Upper lobe of right lung (tissue), 1 donor: ENCODE results near the gene TENT4A. TPM values are rescaled to one million over a fixed set of nuclear protein-coding genes. Genes with fewer than 3 reads are reported as not detected.

Source experiments
- ATAC-seq: fragments of 200-7000 bp; cut with Tn5 transposase; one replicate; pipeline ENCODE4 v1.9.1; 2020; ENCODE audit warnings: mild to moderate bottlenecking, moderate library complexity
- DNase-seq: peaks from one replicate; pipeline ENCODE4 v3.0.0-alpha.2; 2020
- H3K27ac ChIP-seq: fragments of 200-600 bp; one replicate; pipeline ENCODE4 v1.8.0; 2022
- H3K27me3 ChIP-seq: fragments of 200-600 bp; one replicate; pipeline ENCODE4 v1.8.0; 2022; ENCODE audit warnings: mild to moderate bottlenecking
- H3K36me3 ChIP-seq: fragments of 200-600 bp; one replicate; pipeline ENCODE4 v1.8.0; 2022
- H3K4me1 ChIP-seq: fragments of 200-600 bp; one replicate; pipeline ENCODE4 v1.8.0; 2022
- H3K4me3 ChIP-seq: fragments of 200-600 bp; one replicate; pipeline ENCODE4 v1.8.0; 2022; ENCODE audit warnings: mild to moderate bottlenecking
- H3K9me3 ChIP-seq: fragments of 200-600 bp; one replicate; pipeline ENCODE4 v1.8.0; 2022
- CTCF ChIP-seq: fragments of 200-600 bp; IDR thresholded peaks from one replicate; pipeline ENCODE4 v1.8.0; 2022; ENCODE audit warnings: antibody characterized with exemption
- intact Hi-C: fragments of 100-400 bp; cut with DNase I; formaldehyde crosslinking; loops from one replicate; pipeline ENCODE4 v1.11.0; 2022
- total RNA-seq: library from RNA; stranded (reverse); fragmentation: NEBNext Ultra II Directional; extraction: Animal tissue kit (Norgen Biotek cat#: 25700); gene quantifications from one replicate; pipeline ENCODE4 v1.2.1, GENCODE V29; 2021
- donor health status: DM: no; HTN: yes; CAD: no; lungs with severe emphysema.

TENT4A gene
- total RNA-seq, 1 donor from 2014 or later = 19.9 TPM

GRCh38 chr5:6730807-6731206 lies 17.6 kb downstream of the TENT4A start:
- H3K27ac ChIP-seq = no peak overlapping the region
- intact Hi-C loops = no loop called here

GRCh38 chr5:6731465-6732237 lies 18.4 kb downstream of the TENT4A start:
- no peak for ATAC-seq
- Histone ChIP-seq H3K27ac (peak overlapping the region; percentile 65), H3K9me3 (no peaks in the 10 kb centered on the region), H3K4me3 (no peak overlapping the region), H3K36me3 (no peaks in the 10 kb centered on the region), H3K27me3 (no peaks in the 10 kb centered on the region), H3K4me1 (peaks cover 59% of the 10 kb centered on the region)
- no peak for TF ChIP-seq CTCF
- intact Hi-C loops = no loop called here
- DNase-seq = peak; percentile 29

More at GRCh38 chr5:6730807-6731206, 17.6 kb downstream of the TENT4A start:
- DNase-seq (no peak), ATAC-seq (no peak)
- no peak for TF ChIP-seq CTCF
- no peak overlapping the region for H3K4me3 ChIP-seq
- H3K27me3 ChIP-seq = no peaks in the 10 kb centered on the region
- no peaks in the 10 kb centered on the region for H3K36me3 ChIP-seq
- H3K9me3 ChIP-seq = no peaks in the 10 kb centered on the region
- H3K4me1 ChIP-seq = peaks cover 59% of the 10 kb centered on the region

- no peak for TF ChIP-seq CTCF
- no peak overlapping the region for H3K4me3 ChIP-seq
- intact Hi-C loops = no loop called here
These were observed 19.6 kb downstream of the TENT4A start for GRCh38 chr5:6732634-6733410.

GRCh38 chr5:6733411-6734242 lies 20.4 kb downstream of the TENT4A start:
- no peak for ATAC-seq
- H3K4me1 ChIP-seq = peaks cover 59% of the 10 kb centered on the region
- H3K9me3 ChIP-seq = no peaks in the 10 kb centered on the region
- H3K36me3 ChIP-seq = peaks cover 12% of the 10 kb centered on the region
- intact Hi-C loops = no loop called here
- TF ChIP-seq CTCF = no peak
- no peak overlapping the region for H3K4me3 ChIP-seq
- H3K27me3 ChIP-seq = no peaks in the 10 kb centered on the region
- H3K27ac ChIP-seq = no peak overlapping the region
- DNase-seq = no peak

More at GRCh38 chr5:6732634-6733410, 19.6 kb downstream of the TENT4A start:
- ATAC-seq = peak; percentile 42
- peak; percentile 64 for DNase-seq
- H3K9me3 ChIP-seq = no peaks in the 10 kb centered on the region
- no peaks in the 10 kb centered on the region for H3K27me3 ChIP-seq
- peaks cover 59% of the 10 kb centered on the region for H3K4me1 ChIP-seq
- H3K36me3 ChIP-seq = peaks cover 5% of the 10 kb centered on the region
- peak overlapping the region; percentile 65 for H3K27ac ChIP-seq

- no peak overlapping the region for H3K4me3 ChIP-seq
- H3K27me3 ChIP-seq = no peaks in the 10 kb centered on the region
- DNase-seq (peak; percentile 64), ATAC-seq (no peak)
- H3K4me1 ChIP-seq = peaks cover 56% of the 10 kb centered on the region
- no peak overlapping the region for H3K27ac ChIP-seq
- no peak for TF ChIP-seq CTCF
- intact Hi-C loops = no loop called here
- peaks cover 18% of the 10 kb centered on the region for H3K36me3 ChIP-seq
- H3K9me3 ChIP-seq = no peaks in the 10 kb centered on the region
These were observed 21.0 kb downstream of the TENT4A start for GRCh38 chr5:6734243-6734700.
